ENCODE results near the gene C17orf100. TPM values are rescaled to one million over a fixed set of nuclear protein-coding genes. Genes with fewer than 3 reads are reported as not detected.

The C17orf100 gene
- total and polyA plus RNA-seq, 10 of the 15 experiments (the other 5 are each of a cell fraction or from before 2014, with no cell fraction given) = 0.84 to 4.7 (median 1.8) TPM

DNA sequence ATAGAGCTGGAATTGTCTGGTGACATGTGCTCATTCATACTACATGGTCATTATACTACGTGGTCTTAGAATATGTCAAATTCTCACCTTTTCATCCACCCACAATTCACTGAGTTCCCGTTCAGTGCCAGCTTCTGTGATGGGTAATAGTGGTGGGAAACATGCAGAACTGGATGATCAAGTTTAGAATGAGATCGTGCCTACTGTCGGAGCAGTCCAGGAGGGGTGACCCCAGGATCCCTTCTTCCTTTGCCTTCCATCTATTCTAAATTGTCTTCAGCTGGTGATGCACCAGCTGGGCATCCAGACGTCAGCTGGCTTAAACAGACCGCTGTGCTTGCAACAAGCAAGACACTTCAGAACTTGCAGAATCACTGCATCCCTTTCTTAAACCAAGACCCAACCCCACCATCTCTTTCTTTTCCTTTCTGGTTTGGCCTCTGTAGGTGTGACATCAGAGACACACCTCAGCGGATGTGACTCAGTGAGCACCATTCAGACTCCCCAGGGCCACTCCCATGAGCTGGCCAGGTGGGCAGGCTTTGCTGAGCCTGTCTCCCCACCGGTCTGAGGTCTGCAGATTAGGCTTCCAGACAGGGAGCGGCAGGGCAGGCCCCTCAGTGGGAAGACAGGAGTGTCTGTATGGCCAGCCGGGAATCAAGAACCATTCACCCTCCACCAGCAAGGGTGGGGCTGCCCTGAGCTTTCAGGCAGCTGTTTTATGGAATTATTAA, 18.1 kb downstream of the C17orf100 start:
- FAIRE-seq (no peak), ATAC-seq (no peak), DNase-seq (ENCODE audit: low read depth, low spot score) (no peak)
- in situ Hi-C loops (cut with MboI) = no loop called here
- Histone ChIP-seq H3K27ac (ENCODE audit: control insufficient read depth, insufficient read depth) (no peak overlapping the region), H4K20me1 (ENCODE audit: control insufficient read depth, insufficient read depth) (no peaks in the 10 kb centered on the region), H3K4me1 (ENCODE audit: control insufficient read depth, insufficient read depth, low read length) (no peaks in the 10 kb centered on the region), H2AFZ (ENCODE audit: control insufficient read depth, low read depth, low read length) (no peak overlapping the region), H3K9me3 (replicated peaks; ENCODE audit: control insufficient read depth, insufficient read depth, low read length) (no peaks in the 10 kb centered on the region), H3K9ac (ENCODE audit: control insufficient read depth, insufficient read depth, low read length) (no peak overlapping the region), H3K4me3 (no peak overlapping the region), H3K79me2 (ENCODE audit: control insufficient read depth, insufficient read depth, low read length) (no peaks in the 10 kb centered on the region), H3K4me2 (ENCODE audit: control insufficient read depth, insufficient read depth) (no peak overlapping the region), H3K36me3 (ENCODE audit: control insufficient read depth in 2 of 2, insufficient read depth in 2 of 2, low read length in 1 of 2) (no peaks in the 10 kb centered on the region), H3K27me3 (replicated peaks in 1 of 2; ENCODE audit: control insufficient read depth in 2 of 2, insufficient read depth in 2 of 2, low read length in 1 of 2) (no peaks in the 10 kb centered on the region)
- intact Hi-C loops (cut with micrococcal nuclease; ENCODE audit: unreplicated experiment) = loop anchor here (5.0 to 10.0 kb wide), 2 partner anchors 85 to 243 kb away; partner anchors contain the start of gene XAF1
- CTCF ChIA-PET = interaction anchor here (1.1 kb wide), 1 partner anchor 32 kb away, joined by 3 read pairs; no protein-coding TSS in a partner anchor
- SMC1A ChIA-PET (ENCODE audit: uncharacterized antibody, unreplicated experiment) = no interaction called here
- POLR2A ChIA-PET = interaction anchor here (0.6 kb wide), 2 partner anchors 177 to 336 kb away, joined by 4 read pairs; no protein-coding TSS in a partner anchor
- RAD21 ChIA-PET (ENCODE audit: unreplicated experiment) = interaction anchor here (0.9 kb wide), 1 partner anchor 85 kb away, joined by 3 read pairs; no protein-coding TSS in a partner anchor
- WGBS (ENCODE audit: insufficient coverage, insufficient replicate concordance, low lambda C conversion rate, missing lambda C conversion rate) = 70% methylated on average over 10 of the region's 10 CpGs
- no TSS peak for BruUV-seq (replicated peaks)
- TF ChIP-seq SMAD1 (IDR thresholded peaks at IDR 0.05; ENCODE audit: low read depth, partially characterized antibody) = no peak
- no peak for TF ChIP-seq BHLHE40 (IDR thresholded peaks at IDR 0.05; ENCODE audit: borderline replicate concordance in 1 of 2, low read depth in 2 of 2, low read length in 1 of 2)
- no peak for TF ChIP-seq NR2F1 (conservative IDR thresholded peaks at IDR 0.05)
- no peak for TF ChIP-seq SMARCA5 (IDR thresholded peaks at IDR 0.05)
- no peak for TF ChIP-seq TCF3 (IDR thresholded peaks at IDR 0.05; ENCODE audit: borderline replicate concordance, insufficient read depth, low read depth, low read length)
- TF ChIP-seq JUNB (IDR thresholded peaks at IDR 0.05) = no peak
- TF ChIP-seq YY1 (IDR thresholded peaks at IDR 0.05; ENCODE audit: low read depth, low read length) = no peak
- no peak for TF ChIP-seq STAT3 (IDR thresholded peaks at IDR 0.05; ENCODE audit: low read depth, low read length)
- no peak for TF ChIP-seq KAT2A (conservative IDR thresholded peaks at IDR 0.05; ENCODE audit: control insufficient read depth, low read depth, low read length)
- no peak for TF ChIP-seq ZBTB4 (CRISPR knock-in tag; IDR thresholded peaks at IDR 0.05)
- no peak for TF ChIP-seq MTA3 (IDR thresholded peaks at IDR 0.05; ENCODE audit: borderline replicate concordance, low read length)
- TF ChIP-seq HDAC2 (IDR thresholded peaks at IDR 0.05) = no peak
- TF ChIP-seq NFYB (IDR thresholded peaks at IDR 0.05; ENCODE audit: insufficient read depth, low read depth, low read length) = no peak
- TF ChIP-seq, protein P1, sequence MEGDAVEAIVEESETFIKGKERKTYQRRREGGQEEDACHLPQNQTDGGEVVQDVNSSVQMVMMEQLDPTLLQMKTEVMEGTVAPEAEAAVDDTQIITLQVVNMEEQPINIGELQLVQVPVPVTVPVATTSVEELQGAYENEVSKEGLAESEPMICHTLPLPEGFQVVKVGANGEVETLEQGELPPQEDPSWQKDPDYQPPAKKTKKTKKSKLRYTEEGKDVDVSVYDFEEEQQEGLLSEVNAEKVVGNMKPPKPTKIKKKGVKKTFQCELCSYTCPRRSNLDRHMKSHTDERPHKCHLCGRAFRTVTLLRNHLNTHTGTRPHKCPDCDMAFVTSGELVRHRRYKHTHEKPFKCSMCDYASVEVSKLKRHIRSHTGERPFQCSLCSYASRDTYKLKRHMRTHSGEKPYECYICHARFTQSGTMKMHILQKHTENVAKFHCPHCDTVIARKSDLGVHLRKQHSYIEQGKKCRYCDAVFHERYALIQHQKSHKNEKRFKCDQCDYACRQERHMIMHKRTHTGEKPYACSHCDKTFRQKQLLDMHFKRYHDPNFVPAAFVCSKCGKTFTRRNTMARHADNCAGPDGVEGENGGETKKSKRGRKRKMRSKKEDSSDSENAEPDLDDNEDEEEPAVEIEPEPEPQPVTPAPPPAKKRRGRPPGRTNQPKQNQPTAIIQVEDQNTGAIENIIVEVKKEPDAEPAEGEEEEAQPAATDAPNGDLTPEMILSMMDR (IDR thresholded peaks at IDR 0.05 in 2 of 3, conservative IDR thresholded peaks at IDR 0.05 in 1 of 3; ENCODE audit: control insufficient read depth in 2 of 3, extremely low read depth in 1 of 3, insufficient read depth in 1 of 3, low read depth in 3 of 3, low read length in 3 of 3) = no peak
- no peak for TF ChIP-seq HDAC6 (IDR thresholded peaks at IDR 0.05; ENCODE audit: unreplicated experiment)
- no peak for TF ChIP-seq ELK1 (IDR thresholded peaks at IDR 0.05; ENCODE audit: low read depth, low read length)
- no peak for TF ChIP-seq PML (IDR thresholded peaks at IDR 0.05; ENCODE audit: low read length)
- TF ChIP-seq CREB1 (IDR thresholded peaks at IDR 0.05; ENCODE audit: low read depth) = no peak
